ENCODE measurements around the gene NDUFC1.
A peak's percentile ranks its signal among the peaks of the same experiment; 100 is the strongest.
"Not testable (repeated sequence)": the region's sequence is repeated elsewhere in the genome, so short reads cannot be mapped to it uniquely, and the experiment has no call there.

Gene NDUFC1

DNA sequence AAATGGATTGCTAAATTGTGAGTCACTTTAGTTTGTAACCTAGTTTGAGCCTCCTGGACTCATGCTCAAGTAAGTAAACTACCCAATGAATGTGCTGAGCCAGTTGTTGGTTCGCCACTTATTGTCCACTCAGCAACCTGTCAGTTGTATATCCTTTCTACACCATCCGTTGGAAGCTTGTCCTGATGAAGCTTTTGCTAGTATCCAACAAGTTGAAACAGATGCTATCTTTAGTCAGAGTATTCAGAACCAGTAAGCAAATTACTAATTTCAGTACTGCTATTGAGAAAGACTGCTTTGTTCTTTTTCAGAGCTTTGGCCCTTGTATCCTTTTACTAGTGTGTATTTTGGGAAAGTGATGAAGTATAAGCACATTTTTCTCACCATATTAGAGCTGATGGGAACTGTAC is 5.3 kb downstream of the NDUFC1 start:
- no peak for DNase-seq (ENCODE audit: low spot score)

- DNase-seq (ENCODE audit: low spot score): no peak
These were observed 6.4 kb downstream of the NDUFC1 start for GRCh38 chr4:139295942-139296299.

DNA sequence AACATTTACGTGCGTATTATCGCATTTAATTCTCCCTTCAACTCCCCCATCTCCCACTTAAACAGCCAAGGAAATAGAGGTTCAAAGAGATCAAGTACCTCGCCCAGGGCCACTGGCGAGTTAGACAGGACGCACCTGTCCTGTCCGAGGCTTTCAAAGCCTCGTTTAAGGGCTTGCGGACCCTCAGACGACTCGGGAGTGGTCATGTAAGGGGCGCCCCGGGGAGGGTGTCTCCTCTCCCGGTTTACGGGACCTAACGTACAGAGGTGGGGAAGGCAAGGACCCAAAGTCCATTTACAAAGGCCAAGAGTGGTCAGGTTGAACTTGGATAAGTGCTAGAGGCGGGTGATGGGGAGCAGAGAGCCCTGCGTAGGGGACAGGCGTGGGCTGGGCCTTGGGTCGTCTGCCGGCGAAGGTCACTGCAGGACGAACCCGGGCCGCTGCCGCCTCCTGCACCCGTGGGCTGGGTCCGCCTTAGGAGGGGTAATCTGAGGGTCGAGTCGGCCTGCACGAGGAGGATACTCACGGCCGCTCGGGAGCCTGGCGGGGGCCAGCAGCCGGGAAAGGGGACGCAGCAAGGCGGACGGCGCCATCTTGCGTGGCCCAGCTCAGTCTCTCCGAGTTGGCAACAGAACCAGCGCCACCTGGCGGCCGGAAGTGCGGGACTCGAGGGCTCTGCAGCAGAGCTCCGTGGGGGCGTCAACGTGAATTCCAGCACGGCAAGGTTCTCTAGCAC is 6.9 kb downstream of the NDUFC1 start:
- peak; percentile 93 for DNase-seq (ENCODE audit: low spot score)

DNA sequence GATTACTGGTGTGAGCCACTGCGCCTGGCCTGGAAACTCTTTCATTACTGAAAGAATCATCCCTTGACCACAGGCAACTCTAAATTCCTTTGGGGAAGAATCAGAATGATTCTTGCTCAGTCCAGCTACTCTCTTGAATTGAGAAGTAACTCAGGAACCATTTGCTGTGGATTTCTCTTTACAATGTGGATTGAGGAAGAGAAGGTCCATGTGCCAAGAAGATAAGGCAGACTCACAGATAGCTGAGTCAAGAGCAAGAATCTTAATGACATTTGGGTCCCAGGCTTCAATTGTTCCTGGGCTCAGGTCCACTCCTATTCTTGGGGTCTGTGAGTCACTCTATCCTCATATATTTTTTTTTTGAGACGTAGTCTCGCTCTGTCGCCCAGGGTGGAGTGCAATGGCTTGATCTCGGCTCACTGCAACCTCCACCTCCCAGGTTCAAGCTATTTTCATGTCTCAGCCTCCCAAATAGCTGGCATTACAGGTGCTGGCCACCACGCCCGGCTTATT is 16.0 kb downstream of the NDUFC1 start:
- DNase-seq (ENCODE audit: low spot score): no peak

DNA sequence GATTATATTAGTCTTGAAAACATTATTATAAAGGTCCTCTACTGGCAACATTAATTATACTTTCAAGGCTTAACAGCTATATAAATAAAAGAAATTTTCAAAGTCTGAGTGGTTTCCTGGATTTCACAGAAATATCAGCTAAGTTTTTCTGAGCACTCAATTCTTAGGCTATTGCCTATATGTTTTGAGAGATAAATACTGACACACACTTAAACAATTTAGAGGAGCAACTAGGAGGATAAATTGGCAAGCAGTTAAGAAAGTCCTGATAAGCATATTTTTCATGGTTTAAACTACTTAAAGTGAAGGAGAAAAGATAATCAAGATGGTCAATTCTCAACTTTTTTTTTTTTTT is 19.6 kb downstream of the NDUFC1 start:
- DNase-seq (ENCODE audit: low spot score): no peak

- DNase-seq (ENCODE audit: low spot score): no peak
These were observed 20.1 kb downstream of the NDUFC1 start for GRCh38 chr4:139282065-139282720.

GRCh38 chr4:139279760-139280620 is 22.3 kb downstream of the NDUFC1 start, which contains the start of gene MGARP:
MGARP (minus strand) TSS chr4:139280225; CDS start chr4:139280158, 67 bp downstream.
- DNase-seq (ENCODE audit: low spot score): no peak

DNA sequence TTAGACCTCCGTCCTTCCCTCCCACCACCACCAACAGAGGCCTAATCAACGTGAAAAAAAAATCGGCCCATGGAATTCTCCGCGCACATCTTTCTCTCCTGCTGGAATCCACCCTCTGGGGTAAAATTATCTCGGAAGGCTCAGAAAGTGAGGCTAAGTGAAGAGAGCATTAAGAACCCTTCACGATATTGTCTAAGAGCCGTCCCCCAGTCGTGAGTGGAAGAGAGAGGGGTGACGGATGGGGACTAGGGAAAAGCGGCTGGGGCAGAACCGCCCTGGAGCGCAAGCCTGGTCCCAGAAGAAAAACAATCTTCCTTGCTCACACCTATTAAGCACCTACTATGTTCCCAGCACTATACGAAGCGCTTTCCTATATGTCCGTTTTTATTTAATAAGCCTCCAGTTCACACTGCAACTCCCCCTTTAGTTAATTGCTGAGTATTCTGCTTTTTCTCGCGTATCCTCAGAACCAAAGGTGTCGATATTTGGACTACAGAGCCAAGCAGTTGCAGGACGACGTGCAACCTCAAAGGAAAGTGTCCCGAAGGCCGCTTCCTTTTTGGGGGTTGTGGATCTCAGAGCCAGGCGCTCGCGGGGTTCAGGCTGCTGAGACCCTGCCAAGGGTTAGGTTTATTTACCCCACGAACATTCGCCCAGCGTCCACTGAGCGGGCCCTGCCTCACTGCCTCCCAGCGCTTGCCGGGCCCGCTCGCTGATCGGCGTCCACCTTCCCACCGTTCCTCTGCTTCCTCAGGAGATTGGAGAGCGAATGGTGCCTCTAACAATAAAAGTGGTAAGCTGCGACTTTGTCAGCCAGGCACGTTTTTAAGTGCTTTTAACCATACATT is 23.1 kb downstream of the NDUFC1 start:
- DNase-seq (ENCODE audit: low spot score): no peak

- DNase-seq (ENCODE audit: low spot score): no peak
These were observed 23.8 kb downstream of the NDUFC1 start for GRCh38 chr4:139278485-139278884.

DNA sequence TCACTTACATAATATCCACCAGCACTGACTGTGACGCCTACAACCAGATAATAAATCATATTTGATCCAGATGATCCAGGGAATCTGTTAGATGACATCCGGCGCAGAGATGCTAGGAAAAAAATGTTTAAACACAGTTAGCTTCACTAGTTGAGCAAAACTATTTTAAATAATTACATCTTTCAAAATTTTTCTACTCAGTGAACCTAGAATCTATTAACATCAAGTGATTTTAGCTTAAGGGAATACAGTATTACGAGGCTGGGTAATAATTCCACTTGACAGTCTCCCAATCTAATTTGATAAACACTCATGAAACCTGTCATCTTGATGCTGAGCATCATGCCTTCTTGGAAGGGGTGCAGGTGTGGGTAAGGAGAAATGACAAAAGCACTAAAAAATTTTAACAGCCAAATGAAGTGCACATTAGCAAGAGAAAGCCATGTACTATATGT is 27.0 kb downstream of the NDUFC1 start:
- no peak for DNase-seq (ENCODE audit: low spot score)

DNA sequence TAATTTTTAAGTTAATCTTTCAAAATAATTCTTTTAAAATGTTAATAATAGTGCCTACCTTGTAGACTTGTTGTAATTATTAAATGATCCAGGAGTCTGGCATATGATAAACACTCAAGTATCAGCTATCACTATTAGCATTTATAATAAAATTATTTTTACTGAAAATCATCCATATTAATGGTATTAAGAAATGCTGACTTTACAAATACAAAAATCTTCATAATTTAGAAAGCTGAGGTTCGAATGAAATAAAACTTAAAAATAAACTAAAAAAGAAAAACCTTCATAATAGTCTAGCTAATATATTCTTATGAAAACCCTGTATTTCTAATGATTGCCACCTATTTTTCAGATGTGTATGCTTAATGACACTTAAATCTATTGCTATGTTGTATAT is 27.5 kb downstream of the NDUFC1 start:
- DNase-seq (ENCODE audit: low spot score): no peak

DNA sequence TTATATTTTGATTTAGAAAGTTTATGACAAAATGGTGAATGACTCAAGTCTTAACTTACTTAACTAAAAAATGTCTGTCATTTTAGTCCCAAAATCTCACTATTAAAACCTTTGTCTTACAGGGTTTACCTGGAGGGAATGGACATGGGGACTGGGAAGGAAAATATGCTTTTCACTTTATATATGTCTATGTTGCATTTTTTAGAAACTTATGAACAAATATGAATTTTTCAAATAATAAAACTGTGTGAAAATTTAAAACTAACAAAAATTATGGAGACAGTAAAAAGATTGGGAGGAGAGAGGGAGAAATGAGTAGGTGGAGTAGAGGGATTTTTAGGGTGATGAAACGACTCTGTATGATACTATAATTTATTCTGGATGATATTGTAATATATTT is 28.4 kb downstream of the NDUFC1 start:
- no peak for DNase-seq (ENCODE audit: low spot score)

- no peak for DNase-seq (ENCODE audit: low spot score)
These were observed 35.0 kb downstream of the NDUFC1 start for GRCh38 chr4:139267301-139267700.

DNA sequence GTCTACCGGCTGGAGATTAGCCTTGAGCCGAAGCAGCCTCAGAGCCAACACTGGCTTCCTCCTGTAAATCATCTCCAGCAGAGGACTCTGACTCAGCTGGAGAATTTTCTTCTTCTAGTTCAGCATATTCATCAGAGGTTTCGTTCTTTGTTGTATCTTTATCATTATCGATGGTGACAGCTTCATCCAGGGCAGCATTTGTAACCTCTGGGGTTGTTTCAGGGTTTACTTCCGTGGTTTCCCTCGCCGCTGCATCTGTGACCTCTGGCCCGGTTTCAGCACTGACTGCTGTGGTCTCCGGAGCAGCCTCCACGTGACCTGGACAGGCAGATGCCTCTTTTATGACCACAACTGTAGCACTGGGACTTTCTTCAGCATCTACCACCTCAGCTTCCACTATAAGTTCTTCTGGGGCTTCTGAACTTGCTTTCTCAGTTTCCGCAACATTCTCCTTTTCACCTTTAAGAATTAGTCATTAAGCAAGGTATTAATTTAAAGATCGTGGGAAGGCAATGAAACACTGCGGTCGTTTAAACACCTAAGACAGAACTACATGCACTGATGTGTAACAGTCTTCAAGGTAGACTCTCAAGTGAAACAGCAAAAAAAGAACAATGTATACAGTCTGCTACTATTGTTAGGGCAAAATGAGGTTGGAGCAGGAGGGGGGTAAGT is 35.6 kb downstream of the NDUFC1 start:
- DNase-seq (ENCODE audit: low spot score): peak; percentile 55

DNA sequence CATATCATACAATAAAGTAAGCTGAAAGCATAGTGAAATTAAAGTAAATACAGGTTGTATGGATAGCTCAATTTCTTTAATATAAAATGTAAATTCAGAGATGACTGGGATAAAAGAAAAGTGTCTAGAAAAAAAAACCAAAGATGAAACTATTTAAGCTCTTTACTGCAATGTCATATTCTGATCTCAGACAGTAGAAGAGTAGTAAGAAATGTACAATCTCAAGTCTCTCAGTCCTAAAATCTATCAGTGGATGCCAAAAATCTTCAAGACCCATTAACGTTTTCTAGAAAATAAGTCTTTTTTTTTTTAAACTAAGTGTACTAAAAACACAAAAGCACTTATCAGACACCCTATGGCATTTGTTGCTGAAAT is 36.1 kb downstream of the NDUFC1 start:
- DNase-seq (ENCODE audit: low spot score): no peak

- no peak for DNase-seq (ENCODE audit: low spot score)
These were observed 36.6 kb downstream of the NDUFC1 start for GRCh38 chr4:139265654-139266053.

- no peak for DNase-seq (ENCODE audit: low spot score)
These were observed 45.9 kb downstream of the NDUFC1 start for GRCh38 chr4:139256349-139256748.

- DNase-seq (ENCODE audit: low spot score): not testable (repeated sequence)
These were observed 46.7 kb downstream of the NDUFC1 start for GRCh38 chr4:139255581-139255980.

DNA sequence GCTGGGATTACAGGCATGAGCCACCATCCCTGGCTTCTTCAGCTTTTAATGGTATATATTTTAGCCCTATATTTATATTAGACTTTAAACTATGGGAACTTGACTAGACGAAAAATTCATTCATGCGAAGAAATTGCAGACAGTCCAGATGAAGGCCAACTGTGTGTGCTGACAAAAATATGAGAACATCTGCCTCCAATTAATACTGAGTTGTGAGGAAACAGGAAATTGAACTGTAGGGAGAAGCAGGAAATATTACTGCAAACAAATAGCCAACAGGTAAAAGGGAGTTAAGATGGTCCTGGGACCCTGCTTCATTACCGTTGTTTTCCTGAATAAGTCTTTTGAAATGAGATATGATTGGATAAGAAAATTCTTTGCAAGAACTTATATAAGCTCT is 48.6 kb downstream of the NDUFC1 start:
- no peak for DNase-seq (ENCODE audit: low spot score)

DNA sequence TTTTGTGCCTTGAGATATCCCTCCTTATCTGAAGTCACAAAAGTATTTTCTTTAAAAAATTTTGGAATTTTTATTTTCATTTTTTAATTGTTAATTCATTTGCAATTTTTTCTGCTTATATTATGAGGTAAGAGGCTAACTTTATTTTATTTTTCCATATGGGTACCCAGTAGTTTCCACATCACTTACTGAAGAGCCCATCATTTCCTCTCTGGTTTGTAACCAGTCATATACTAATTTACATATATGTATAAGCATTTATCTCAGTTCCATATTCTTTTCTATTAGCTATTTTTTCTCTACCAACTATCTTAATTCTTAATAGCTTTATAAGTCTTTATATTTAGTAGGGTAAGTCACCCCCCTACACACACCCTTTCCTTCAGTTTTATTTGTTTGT is 49.2 kb downstream of the NDUFC1 start:
- DNase-seq (ENCODE audit: low spot score): no peak

DNA sequence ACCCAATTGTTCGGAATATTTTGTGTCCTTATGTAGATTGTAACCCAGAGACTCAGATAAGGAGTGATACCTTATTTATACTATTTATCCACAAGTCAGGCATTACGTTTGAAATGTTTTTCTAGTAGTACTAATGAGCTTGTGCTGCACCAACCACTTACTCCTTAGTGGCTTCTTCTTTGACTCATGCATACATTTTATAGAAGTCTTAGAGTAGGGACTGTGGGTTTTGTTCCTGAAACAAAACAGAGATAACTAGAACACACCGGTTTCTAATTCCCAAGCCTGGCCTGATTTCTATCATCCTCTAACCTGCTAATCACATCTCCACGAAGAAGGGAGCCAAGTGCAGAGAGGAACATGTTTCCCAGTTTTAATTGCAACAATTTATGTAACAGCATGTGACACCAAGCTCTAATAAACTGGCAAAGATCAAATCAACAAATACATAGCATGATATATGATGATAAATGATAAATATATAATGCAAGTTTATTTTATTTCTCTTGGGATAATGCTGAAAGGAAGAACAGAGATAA is 54.5 kb downstream of the NDUFC1 start:
- DNase-seq (ENCODE audit: low spot score): no peak

Measured in globus pallidus (tissue), 1 donor.